Astrocyte of the spinal cord (primary cell): ENCODE measurements around the gene YTHDF1.

Experiments used
- DNase-seq: peaks from one replicate; pipeline ENCODE4 v3.0.0; 2011; ENCODE audit warnings: low read depth, low spot score
- H3K4me3 ChIP-seq: 2 replicates; pipeline ENCODE4 v1.5.1; 2011; ENCODE audit warnings: low read depth, mild to moderate bottlenecking, low read length, moderate library complexity
- CTCF ChIP-seq: IDR thresholded peaks from 2 replicates; pipeline ENCODE4 v1.5.1; 2012; ENCODE audit warnings: low read depth, mild to moderate bottlenecking, low read length, inconsistent platforms
- in situ Hi-C: cut with HindIII; loops from 2 replicates; pipeline ENCODE4 v1.10.0; 2017; ENCODE audit warnings: low sequenced_read_pairs

The YTHDF1 gene

GRCh38 chr20:63218701-63219446 is 2.9 kb upstream of the YTHDF1 start:
- no peak for DNase-seq
- no peak overlapping the region for H3K4me3 ChIP-seq
- TF ChIP-seq CTCF: no peak
- in situ Hi-C loops: no loop called here

- TF ChIP-seq CTCF: no peak
- H3K4me3 ChIP-seq: no peak overlapping the region
- in situ Hi-C loops: no loop called here
- DNase-seq: no peak
Measured at GRCh38 chr20:63217706-63218105, 1.8 kb upstream of the YTHDF1 start.

- no peak for DNase-seq
- in situ Hi-C loops: no loop called here
- no peak for TF ChIP-seq CTCF
- peak overlapping the region; percentile 58 for H3K4me3 ChIP-seq
Measured at GRCh38 chr20:63216849-63217471, 1.0 kb upstream of the YTHDF1 start.

GRCh38 chr20:63215101-63216040 is 560 bp downstream of the YTHDF1 start:
- peak overlapping the region; percentile 73 for H3K4me3 ChIP-seq
- DNase-seq: peak; percentile 46
- peak; percentile 69 for TF ChIP-seq CTCF
- in situ Hi-C loops: no loop called here

GRCh38 chr20:63214514-63214913 is 1.4 kb downstream of the YTHDF1 start:
- in situ Hi-C loops: no loop called here
- no peak for TF ChIP-seq CTCF

GRCh38 chr20:63212792-63213191 is 3.1 kb downstream of the YTHDF1 start:
- no peak overlapping the region for H3K4me3 ChIP-seq
- in situ Hi-C loops: no loop called here
- no peak for TF ChIP-seq CTCF
- DNase-seq: no peak

More at GRCh38 chr20:63214514-63214913, 1.4 kb downstream of the YTHDF1 start:
- no peak overlapping the region for H3K4me3 ChIP-seq
- no peak for DNase-seq
